Astrocyte of the spinal cord (primary cell): Measurements from ENCODE around the gene TMEM117.

ENCODE experiments used
- DNase-seq: peaks from one replicate; pipeline ENCODE4 v3.0.0; 2011; ENCODE audit warnings: low read depth, low spot score
- H3K4me3 ChIP-seq: 2 replicates; pipeline ENCODE4 v1.5.1; 2011; ENCODE audit warnings: low read depth, mild to moderate bottlenecking, low read length, moderate library complexity
- CTCF ChIP-seq: IDR thresholded peaks from 2 replicates; pipeline ENCODE4 v1.5.1; 2012; ENCODE audit warnings: low read depth, mild to moderate bottlenecking, low read length, inconsistent platforms
- in situ Hi-C: cut with HindIII; loops from 2 replicates; pipeline ENCODE4 v1.10.0; 2017; ENCODE audit warnings: low sequenced_read_pairs

TMEM117 gene

GRCh38 chr12:43973993-43974392 is 138.1 kb downstream of the TMEM117 start:
- TF ChIP-seq CTCF, result no peak
- H3K4me3 ChIP-seq, result no peak overlapping the region
- in situ Hi-C loops, result no loop called here
- no peak for DNase-seq

- DNase-seq, result no peak
- TF ChIP-seq CTCF, result no peak
- no peak overlapping the region for H3K4me3 ChIP-seq
- in situ Hi-C loops, result no loop called here
Measured at GRCh38 chr12:43976027-43976426, 140.1 kb downstream of the TMEM117 start.

- no peak for DNase-seq
Measured at GRCh38 chr12:43978556-43978955, 142.7 kb downstream of the TMEM117 start.

GRCh38 chr12:43979450-43979849 is 143.6 kb downstream of the TMEM117 start:
- DNase-seq, result no peak
- H3K4me3 ChIP-seq, result no peak overlapping the region
- in situ Hi-C loops, result no loop called here
- no peak for TF ChIP-seq CTCF

More at GRCh38 chr12:43978556-43978955, 142.7 kb downstream of the TMEM117 start:
- in situ Hi-C loops, result no loop called here
- no peak for TF ChIP-seq CTCF
- H3K4me3 ChIP-seq, result no peak overlapping the region

GRCh38 chr12:43980627-43981191 is 144.8 kb downstream of the TMEM117 start:
- TF ChIP-seq CTCF, result no peak

GRCh38 chr12:43981726-43982125 is 145.8 kb downstream of the TMEM117 start:
- no peak for DNase-seq
- no peak overlapping the region for H3K4me3 ChIP-seq
- TF ChIP-seq CTCF, result no peak
- in situ Hi-C loops, result no loop called here

More at GRCh38 chr12:43980627-43981191, 144.8 kb downstream of the TMEM117 start:
- in situ Hi-C loops, result no loop called here
- no peak overlapping the region for H3K4me3 ChIP-seq
- DNase-seq, result no peak
